K562 (cell line): ENCODE measurements around the gene KDF1. TPM values are rescaled to one million over a fixed set of nuclear protein-coding genes. Genes with fewer than 3 reads are reported as not detected.

Source experiments
- ATAC-seq: fragments of 200-7000 bp; cut with Tn5 transposase; 3 replicates; pipeline ENCODE4 v1.9.1; 2020; ENCODE audit warnings: moderate library complexity
- BruUV-seq: library from RNA; stranded (reverse); fragments of 400-500 nt; replicated peaks from 2 replicates; lab custom pipeline; 2021; lab: Mats Ljungman, UMichigan
- CTCF ChIA-PET: fragments of 300-600 bp; formaldehyde crosslinking; extraction: SDS; loops from one replicate; lab custom pipeline; 2021; ENCODE audit warnings: low intra/inter-chr PET ratio; lab: Yijun Ruan, JAX
- POLR2A ChIA-PET: fragments of 300-600, 350-650 bp; sonication (Branson Sonifier 250); formaldehyde crosslinking; extraction: SDS; loops from one replicate; lab custom pipeline; 2021; ENCODE audit warnings: antibody characterized with exemption, inconsistent platforms; lab: Yijun Ruan, JAX
- DNase-seq, 4 experiments: peaks; one replicate each; pipeline versions ENCODE4 v3.0.0 to v3.0.0-alpha.2; 2011 to 2018; ENCODE audit warnings: low spot score in 3 of 4, mixed read lengths in 3 of 4; ENCODE audit errors: extremely low read depth in 1 of 4
- FAIRE-seq: peaks from 2 replicates; lab custom pipeline; 2011; peaks lifted over from hg19 to GRCh38; lab: Jason Lieb, UNC
- H2AFZ ChIP-seq: 2 replicates; pipeline ENCODE4 v1.6.0; 2011; ENCODE audit warnings: low read depth, low read length, control low read depth, inconsistent platforms
- H3K27ac ChIP-seq: fragments of 200-600 bp; 3 replicates; pipeline ENCODE4 v1.8.0; 2011; ENCODE audit warnings: low read depth, mild to moderate bottlenecking, control low read depth, inconsistent platforms, low read length, moderate library complexity, mixed read lengths; ENCODE audit errors: extremely low read depth
- H3K27me3 ChIP-seq, 2 experiments: fragments of 300-600 bp in 1 of 2; 2 replicates in 1 of 2; 3 replicates in 1 of 2; pipeline versions ENCODE4 v1.6.0 to v1.8.0; 2011; ENCODE audit warnings: inconsistent platforms in 2 of 2, low read length in 2 of 2, mild to moderate bottlenecking in 1 of 2, mixed read lengths in 1 of 2, moderate library complexity in 1 of 2; ENCODE audit not compliant: control insufficient read depth in 2 of 2, insufficient read depth in 2 of 2
- H3K36me3 ChIP-seq: fragments of 300-600 bp; 3 replicates; pipeline ENCODE4 v1.8.0; 2011; ENCODE audit warnings: mild to moderate bottlenecking, low read length, inconsistent platforms; ENCODE audit not compliant: control insufficient read depth, insufficient read depth
- H3K4me1 ChIP-seq, 2 experiments: fragments of 200-600 bp in 1 of 2; replicated peaks in 1 of 2; 2 replicates in 1 of 2; 3 replicates in 1 of 2; pipeline versions ENCODE4 v1.5.1 to v1.8.0; 2011; ENCODE audit warnings: inconsistent platforms in 2 of 2, low read length in 2 of 2, mild to moderate bottlenecking in 1 of 2, mixed read lengths in 1 of 2, moderate library complexity in 1 of 2; ENCODE audit not compliant: control insufficient read depth in 2 of 2, insufficient read depth in 2 of 2
- H3K4me2 ChIP-seq: 2 replicates; pipeline ENCODE4 v1.6.1; 2011; ENCODE audit warnings: low read length, control low read depth, inconsistent platforms, mixed read lengths; ENCODE audit not compliant: insufficient read depth
- H3K4me3 ChIP-seq: fragments of 200-600 bp; sonication (generic), shearing (Covaris generic); 2 replicates; pipeline ENCODE4 v1.5.1; 2016; ENCODE audit warnings: control low read depth, inconsistent platforms
- H3K79me2 ChIP-seq: fragments of 200-600 bp; 3 replicates; pipeline ENCODE4 v1.8.0; 2011; ENCODE audit warnings: low read length, inconsistent platforms; ENCODE audit not compliant: control insufficient read depth, insufficient read depth
- H3K9ac ChIP-seq, 2 experiments: 2 replicates each; pipeline versions ENCODE4 v1.6.0 to v1.6.1; 2011; ENCODE audit warnings: low read depth in 2 of 2, low read length in 2 of 2, control low read depth in 1 of 2, inconsistent platforms in 1 of 2, mild to moderate bottlenecking in 1 of 2, mixed read lengths in 1 of 2; ENCODE audit not compliant: insufficient read depth in 1 of 2
- H3K9me1 ChIP-seq: one replicate; pipeline ENCODE4 v1.6.0; 2011; ENCODE audit warnings: inconsistent platforms, mild to moderate bottlenecking, low read length, moderate library complexity; ENCODE audit not compliant: control insufficient read depth, insufficient read depth
- H3K9me3 ChIP-seq: replicated peaks from 2 replicates; pipeline ENCODE4 v1.5.1; 2011; ENCODE audit warnings: low read depth, low read length, inconsistent platforms; ENCODE audit not compliant: control insufficient read depth, insufficient read depth
- H4K20me1 ChIP-seq: replicated peaks from 2 replicates; pipeline ENCODE4 v1.6.1; 2011; ENCODE audit warnings: low read length, inconsistent platforms, mixed read lengths; ENCODE audit not compliant: control insufficient read depth, insufficient read depth
- BRCA1 ChIP-seq, 2 experiments: fragments of 450-650 bp in 1 of 2; sonication (generic) in 1 of 2; formaldehyde crosslinking in 1 of 2; IDR thresholded peaks; 2 replicates each; pipeline versions ENCODE4 v1.5.0 to v1.6.1; 2017 to 2020; ENCODE audit warnings: mild to moderate bottlenecking in 1 of 2, missing genetic modification reagents in 1 of 2
- CC2D1A ChIP-seq: fragments of 450-650 bp; IDR thresholded peaks from 2 replicates; pipeline ENCODE4 v1.6.1; 2017; ENCODE audit warnings: mild to moderate bottlenecking
- HDAC3 ChIP-seq: fragments of 450-650 bp; IDR thresholded peaks from 2 replicates; pipeline ENCODE4 v1.6.1; 2018; ENCODE audit warnings: borderline replicate concordance, mild to moderate bottlenecking, moderate library complexity; ENCODE audit not compliant: partially characterized antibody
- JUN ChIP-seq, 2 experiments: sonication (generic) in 1 of 2; formaldehyde crosslinking in 1 of 2; IDR thresholded peaks; 2 replicates each; pipeline versions ENCODE4 v1.6.1 to v1.8.0; 2012 to 2022; ENCODE audit warnings: borderline replicate concordance in 2 of 2, mild to moderate bottlenecking in 2 of 2, improper control_type of control experiment in 1 of 2, low read depth in 1 of 2, low read length in 1 of 2, missing genetic modification reagents in 1 of 2
- PCBP1 ChIP-seq: fragments of 200-400 bp; formaldehyde crosslinking; IDR thresholded peaks from 2 replicates; pipeline ENCODE4 v1.6.1; 2018; ENCODE audit warnings: mild to moderate bottlenecking, low read depth, low read length; ENCODE audit not compliant: poor library complexity, severe bottlenecking
- TAF9B ChIP-seq: fragments of 450-650 bp; IDR thresholded peaks from 2 replicates; pipeline ENCODE4 v1.6.1; 2018; ENCODE audit warnings: mild to moderate bottlenecking; ENCODE audit not compliant: partially characterized antibody
- TCFL5 ChIP-seq: fragments of 250-450 bp; sonication (Bioruptor Pico); conservative IDR thresholded peaks from 2 replicates; pipeline ENCODE4 v1.6.1; 2021; ENCODE audit warnings: mild to moderate bottlenecking, moderate library complexity, matching md5 sums
- ZFP36 ChIP-seq: fragments of 150-350 bp; IDR thresholded peaks from 2 replicates; pipeline ENCODE4 v1.6.1; 2018; ENCODE audit warnings: low read length, low read depth; ENCODE audit not compliant: partially characterized antibody
- WGBS: fragments of 100-300 bp; shearing (Covaris generic); methylation state at CpG from one replicate; pipeline ENCODE4 v1.1.6; 2016; ENCODE audit warnings: low coverage, mixed read lengths; ENCODE audit not compliant: insufficient coverage; ENCODE audit errors: missing lambda C conversion rate; 5-methylcytosine and 5-hydroxymethylcytosine counted together
- in situ Hi-C: fragments of 300-500 bp; cut with MboI; formaldehyde crosslinking; loops from 4 replicates; pipeline ENCODE4 v1.15.0; 2018; ENCODE audit warnings: inconsistent platforms, mixed read lengths
- intact Hi-C: fragments of 100-400 bp; cut with micrococcal nuclease; formaldehyde crosslinking; loops from 2 replicates; pipeline ENCODE4 v1.14.2; 2022
- polyA plus RNA-seq, 8 experiments: library from polyadenylated mRNA; depleted of rRNA in 4 of 8; stranded (reverse) in 5 of 8; unstranded in 3 of 8; fragments of >200 nt; fragmentation: Nextera tagmentation in 2 of 8; fragmentation: Illumina TruSeq in 1 of 8; extraction: Ambion mirVana in 2 of 8; extraction: Trizol in 1 of 8; gene quantifications; 2 replicates each; pipeline versions ENCODE4 v1.2.1 to v1.2.3, GENCODE V29; 2011 to 2014; ENCODE audit warnings: inconsistent platforms in 1 of 8, missing spikeins in 1 of 8
- total RNA-seq, 7 experiments: library from RNA; depleted of rRNA in 6 of 7; stranded (reverse); fragments of >200 nt in 6 of 7; fragmentation: Illumina TruSeq in 2 of 7; extraction: Trizol in 2 of 7; gene quantifications; 2 replicates each; pipeline versions ENCODE4 v1.2.1 to v1.2.3, GENCODE V29; 2011 to 2021; ENCODE audit warnings: low replicate concordance in 1 of 7
- TF ChIP-seq, protein P1 (sequence below): fragments of 200-800 bp; sonication (Bioruptor generic); IDR thresholded peaks from 2 replicates; pipeline ENCODE4 v1.6.1; 2017; ENCODE audit warnings: missing genetic modification characterization, missing compliant biosample characterization

Gene KDF1
- total and polyA plus RNA-seq, 9 of the 15 experiments (the other 6 are each of a cell fraction or from before 2014, with no cell fraction given) = 0.38 to 1.9 (median 0.83) TPM

DNA sequence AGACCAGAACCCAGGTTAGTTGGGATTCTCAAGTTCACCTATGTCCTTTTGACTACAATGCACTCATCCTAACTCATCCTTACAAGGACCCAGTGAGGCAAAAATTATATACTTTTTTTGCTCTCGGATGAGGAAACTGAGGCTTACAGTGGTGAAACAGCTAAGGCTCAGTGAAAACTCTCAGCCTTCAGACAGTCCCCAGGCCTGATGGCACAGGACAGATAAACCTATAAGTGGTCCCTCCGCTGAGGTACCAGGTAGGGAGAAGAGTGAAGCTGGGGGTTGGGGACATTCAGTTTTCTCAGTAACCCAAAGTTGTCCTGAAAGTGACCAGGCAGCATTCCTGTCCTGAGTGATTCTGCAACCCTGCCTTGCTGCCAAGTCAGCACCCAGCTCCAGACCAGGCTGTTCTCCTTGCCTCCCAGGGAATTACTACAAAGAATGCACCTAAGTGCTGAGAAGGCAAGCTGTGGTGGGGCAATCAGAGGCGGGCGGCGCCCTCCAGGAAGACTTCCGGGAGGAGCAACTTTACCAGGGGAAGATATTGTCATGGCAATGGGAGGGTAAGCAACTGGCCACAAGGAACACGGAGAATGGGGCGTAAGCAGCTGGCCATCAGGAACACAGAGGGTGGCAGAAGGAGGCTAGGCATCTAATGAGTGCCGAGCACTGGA, 47.8 kb upstream of the KDF1 start:
- Histone ChIP-seq H3K36me3 (no peaks in the 10 kb centered on the region), H3K9me3 (no peaks in the 10 kb centered on the region), H2AFZ (no peak overlapping the region), H3K4me3 (no peak overlapping the region), H3K9me1 (peaks cover 5% of the 10 kb centered on the region), H3K79me2 (no peaks in the 10 kb centered on the region), H3K4me2 (no peak overlapping the region), H3K4me1 (peaks cover 35 to 57% of the 10 kb centered on the region in 2 experiments), H3K27ac (no peak overlapping the region), H3K9ac (peak overlapping the region in 1 of 2 experiments; percentile 66; a peak in 1 of 4 replicates), H4K20me1 (peaks cover 7% of the 10 kb centered on the region; the same call in 1 of the 2 replicates), H3K27me3 (no peaks in the 10 kb centered on the region)
- ChIA-PET POLR2A (interaction anchor here (0.6 to 0.7 kb wide), 3 partner anchors 13 to 108 kb away, joined by 3 read pairs; no protein-coding TSS in a partner anchor), CTCF (no interaction called here)
- ATAC-seq (no peak), FAIRE-seq (no peak), DNase-seq (no peak)
- TF ChIP-seq ZFP36 = peak; percentile 6
- no peak for TF ChIP-seq HDAC3
- in situ Hi-C loops = no loop called here
- intact Hi-C loops = no loop called here
- 55% methylated on average over 9 of the region's 9 CpGs for WGBS
- BruUV-seq = no TSS peak

DNA sequence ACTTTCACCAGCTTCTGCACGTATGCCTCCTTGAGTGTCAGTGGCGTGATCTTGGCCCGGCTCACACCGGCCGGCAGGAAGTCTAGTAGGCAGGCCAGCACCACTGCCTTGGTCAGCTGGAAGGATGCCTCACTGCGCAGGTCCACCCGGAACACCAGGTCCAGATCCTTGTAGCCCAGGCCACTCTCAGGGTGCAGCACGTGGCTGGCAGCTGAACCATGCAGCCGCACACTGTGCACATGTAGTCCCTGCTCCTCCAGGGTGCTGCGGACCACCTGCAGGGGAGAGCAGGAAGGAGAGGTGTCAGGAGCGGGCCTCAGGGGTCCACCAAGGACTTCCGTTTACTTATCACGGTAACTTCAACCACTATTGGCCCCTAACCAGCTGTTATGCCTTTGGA, 46.4 kb upstream of the KDF1 start:
- intact Hi-C loops (no loop called here), in situ Hi-C loops (no loop called here)
- 66% methylated on average over 12 of the region's 13 CpGs for WGBS
- FAIRE-seq (no peak), DNase-seq (no peak), ATAC-seq (no peak)
- CTCF ChIA-PET = interaction anchor here (0.6 kb wide), 1 partner anchor 8 kb away, joined by 4 read pairs; no protein-coding TSS in a partner anchor
- Histone ChIP-seq H3K27ac (no peak overlapping the region), H3K27me3 (no peaks in the 10 kb centered on the region), H3K4me2 (no peak overlapping the region), H3K36me3 (no peaks in the 10 kb centered on the region), H2AFZ (no peak overlapping the region), H3K79me2 (no peaks in the 10 kb centered on the region), H3K4me3 (no peak overlapping the region), H3K9me3 (no peaks in the 10 kb centered on the region), H4K20me1 (no peaks in the 10 kb centered on the region), H3K9ac (peak overlapping the region in 1 of 2 experiments; percentile 63; a peak in 2 of 4 replicates), H3K4me1 (peaks cover 33 to 47% of the 10 kb centered on the region in 2 experiments), H3K9me1 (peaks cover 5% of the 10 kb centered on the region)
- no TSS peak for BruUV-seq
- POLR2A ChIA-PET = no interaction called here
- TF ChIP-seq CC2D1A (no peak), PCBP1 (no peak), JUN (IDR thresholded peaks at IDR 0.05; ENCODE audit: borderline replicate concordance, low read depth, low read length) (no peak), JUN (CRISPR knock-in tag; IDR thresholded peaks at IDR 0.05; ENCODE audit: borderline replicate concordance) (no peak), TAF9B (no peak), BRCA1 (IDR thresholded peaks at IDR 0.05) (no peak), BRCA1 (CRISPR knock-in tag; IDR thresholded peaks at IDR 0.05) (no peak), TCFL5 (CRISPR knock-in tag) (no peak)
- TF ChIP-seq, protein P1, sequence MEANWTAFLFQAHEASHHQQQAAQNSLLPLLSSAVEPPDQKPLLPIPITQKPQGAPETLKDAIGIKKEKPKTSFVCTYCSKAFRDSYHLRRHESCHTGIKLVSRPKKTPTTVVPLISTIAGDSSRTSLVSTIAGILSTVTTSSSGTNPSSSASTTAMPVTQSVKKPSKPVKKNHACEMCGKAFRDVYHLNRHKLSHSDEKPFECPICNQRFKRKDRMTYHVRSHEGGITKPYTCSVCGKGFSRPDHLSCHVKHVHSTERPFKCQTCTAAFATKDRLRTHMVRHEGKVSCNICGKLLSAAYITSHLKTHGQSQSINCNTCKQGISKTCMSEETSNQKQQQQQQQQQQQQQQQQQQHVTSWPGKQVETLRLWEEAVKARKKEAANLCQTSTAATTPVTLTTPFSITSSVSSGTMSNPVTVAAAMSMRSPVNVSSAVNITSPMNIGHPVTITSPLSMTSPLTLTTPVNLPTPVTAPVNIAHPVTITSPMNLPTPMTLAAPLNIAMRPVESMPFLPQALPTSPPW = no peak
